ENCODE data around the gene ECE1.

DNA sequence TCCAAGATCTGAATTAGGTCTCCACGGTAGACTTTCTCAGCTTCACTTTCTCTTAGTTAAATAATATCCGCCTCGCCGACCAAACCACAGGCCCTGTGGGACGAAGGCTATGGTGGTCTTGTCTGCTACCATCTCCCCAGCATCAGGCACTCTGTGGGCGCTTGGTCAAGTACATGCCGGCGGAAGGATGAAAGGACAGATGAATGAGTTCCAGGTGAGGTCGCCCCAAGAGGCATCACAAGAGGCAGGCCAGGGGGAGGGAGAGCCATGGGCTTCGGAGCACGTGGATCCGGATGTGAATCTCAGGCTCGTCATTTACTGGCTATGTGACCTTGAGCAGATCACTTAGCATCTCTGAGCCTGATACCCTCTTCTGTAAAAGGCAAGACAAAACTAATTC is 33.5 kb downstream of the ECE1 start:
- no peak for TF ChIP-seq CTCF (IDR thresholded peaks at IDR 0.05)
- TF ChIP-seq POLR2A (IDR thresholded peaks at IDR 0.05) = no peak

Data from heart left ventricle (tissue), 13 donors.